ENCODE measurements around the gene IFNG-AS1. TPM values are rescaled to one million over a fixed set of nuclear protein-coding genes. Genes with fewer than 3 reads are reported as not detected.

IFNG-AS1 gene
- polyA plus RNA-seq, 1 donor from 2014 or later = not detected

GRCh38 chr12:67982164-67982563 lies 7.1 kb upstream of the IFNG-AS1 start:
- H2AFZ ChIP-seq (ENCODE audit: low read depth, low read length) = no peak overlapping the region
- no peak overlapping the region for H3K4me3 ChIP-seq (ENCODE audit: low read length)
- TF ChIP-seq SMC3 (conservative IDR thresholded peaks at IDR 0.05; ENCODE audit: poor library complexity) = no peak
- no peak for TF ChIP-seq RAD21 (conservative IDR thresholded peaks at IDR 0.05)
- no peaks in the 10 kb centered on the region for H3F3A ChIP-seq (ENCODE audit: insufficient read depth, low read length, poor library complexity, severe bottlenecking)
- H3K27ac ChIP-seq (ENCODE audit: low read length) = no peak overlapping the region
- no peak overlapping the region for H3K9ac ChIP-seq (ENCODE audit: low read length)
- no peaks in the 10 kb centered on the region for H3K9me2 ChIP-seq (ENCODE audit: insufficient read depth, low read length)
- H3K9me3 ChIP-seq (ENCODE audit: low read length) = no peaks in the 10 kb centered on the region
- no peaks in the 10 kb centered on the region for H4K20me1 ChIP-seq (ENCODE audit: insufficient read depth)
- H3K36me3 ChIP-seq (ENCODE audit: insufficient read depth, low read length) = no peaks in the 10 kb centered on the region
- no peaks in the 10 kb centered on the region for H3K27me3 ChIP-seq (ENCODE audit: insufficient read depth, low read depth, low read length)
- H3K79me2 ChIP-seq (replicated peaks; ENCODE audit: insufficient read depth, low read length) = no peaks in the 10 kb centered on the region
- no peak overlapping the region for H3K4me2 ChIP-seq (ENCODE audit: low read length)

DNA sequence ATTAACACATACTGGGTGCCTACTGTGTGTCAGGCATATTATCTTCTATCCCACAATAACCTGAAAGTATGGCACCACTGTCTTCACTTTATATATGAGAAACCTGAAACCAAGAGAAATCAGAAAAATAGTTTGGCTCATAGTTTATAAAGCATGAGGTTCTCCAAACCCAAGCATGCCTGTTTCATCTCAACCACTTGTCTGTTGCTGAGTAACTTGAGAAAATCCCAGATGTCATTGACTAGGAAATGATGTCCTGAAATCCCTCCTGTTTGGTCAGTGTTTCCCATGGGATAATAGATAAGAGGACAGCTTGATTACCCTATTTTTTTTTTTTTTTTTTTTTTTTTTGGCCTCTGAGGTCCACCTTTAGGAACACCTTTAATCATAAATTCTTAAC lies 2.6 kb upstream of the IFNG-AS1 start:
- Histone ChIP-seq H3K27me3 (ENCODE audit: insufficient read depth, low read depth, low read length) (no peaks in the 10 kb centered on the region), H3K9ac (ENCODE audit: low read length) (no peak overlapping the region), H3K9me3 (ENCODE audit: low read length) (no peaks in the 10 kb centered on the region), H2AFZ (ENCODE audit: low read depth, low read length) (no peak overlapping the region), H3K4me3 (ENCODE audit: low read length) (no peak overlapping the region), H3K9me2 (ENCODE audit: insufficient read depth, low read length) (no peaks in the 10 kb centered on the region), H3K79me2 (replicated peaks; ENCODE audit: insufficient read depth, low read length) (no peaks in the 10 kb centered on the region), H3F3A (ENCODE audit: insufficient read depth, low read length, poor library complexity, severe bottlenecking) (no peaks in the 10 kb centered on the region), H3K27ac (ENCODE audit: low read length) (no peak overlapping the region), H4K20me1 (ENCODE audit: insufficient read depth) (no peaks in the 10 kb centered on the region), H3K36me3 (ENCODE audit: insufficient read depth, low read length) (no peaks in the 10 kb centered on the region), H3K4me2 (ENCODE audit: low read length) (no peak overlapping the region)
- TF ChIP-seq SMC3 (conservative IDR thresholded peaks at IDR 0.05; ENCODE audit: poor library complexity) (no peak), RAD21 (conservative IDR thresholded peaks at IDR 0.05) (no peak), EZH2 (IDR thresholded peaks at IDR 0.05; ENCODE audit: borderline replicate concordance, insufficient read depth, low read length, poor library complexity, severe bottlenecking) (no peak), CTCF (IDR thresholded peaks at IDR 0.05; ENCODE audit: poor library complexity, severe bottlenecking) (no peak), REST (IDR thresholded peaks at IDR 0.05; ENCODE audit: borderline replicate concordance) (no peak), EP300 (conservative IDR thresholded peaks at IDR 0.05; ENCODE audit: poor library complexity, severe bottlenecking) (no peak), POLR2AphosphoS5 (IDR thresholded peaks at IDR 0.05) (no peak), MXI1 (conservative IDR thresholded peaks at IDR 0.05; ENCODE audit: poor library complexity, severe bottlenecking) (no peak)

DNA sequence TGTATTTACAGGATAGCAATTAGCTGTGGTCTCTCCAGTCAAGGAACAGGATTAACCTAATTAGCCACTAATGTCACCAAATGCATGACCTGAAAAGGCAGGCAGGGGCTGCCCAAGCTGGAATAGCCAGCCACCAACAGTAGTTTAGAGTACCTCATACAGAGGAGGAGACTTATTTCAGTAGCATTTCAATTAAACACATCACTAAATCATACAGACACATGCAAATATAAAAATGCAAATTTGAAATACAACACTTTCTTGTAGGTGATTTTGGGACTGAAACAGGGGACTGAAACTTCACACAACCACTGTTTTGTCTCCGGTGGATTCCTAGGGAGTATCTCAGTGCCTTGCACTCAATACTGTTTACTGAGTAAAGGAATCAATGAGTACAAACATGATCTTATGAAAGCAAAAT lies 636 bp upstream of the IFNG-AS1 start:
- TF ChIP-seq EZH2 (IDR thresholded peaks at IDR 0.05; ENCODE audit: borderline replicate concordance, insufficient read depth, low read length, poor library complexity, severe bottlenecking) (no peak), RAD21 (conservative IDR thresholded peaks at IDR 0.05) (no peak), POLR2AphosphoS5 (IDR thresholded peaks at IDR 0.05) (no peak), EP300 (conservative IDR thresholded peaks at IDR 0.05; ENCODE audit: poor library complexity, severe bottlenecking) (no peak), CTCF (IDR thresholded peaks at IDR 0.05; ENCODE audit: poor library complexity, severe bottlenecking) (no peak), TAF1 (IDR thresholded peaks at IDR 0.05; ENCODE audit: low read depth) (no peak), SMC3 (conservative IDR thresholded peaks at IDR 0.05; ENCODE audit: poor library complexity) (no peak), REST (IDR thresholded peaks at IDR 0.05; ENCODE audit: borderline replicate concordance) (no peak), MXI1 (conservative IDR thresholded peaks at IDR 0.05; ENCODE audit: poor library complexity, severe bottlenecking) (no peak)
- H4K20me1 ChIP-seq (ENCODE audit: insufficient read depth) = no peaks in the 10 kb centered on the region
- no peaks in the 10 kb centered on the region for H3K36me3 ChIP-seq (ENCODE audit: insufficient read depth, low read length)
- H3K27ac ChIP-seq (ENCODE audit: low read length) = no peak overlapping the region
- no peaks in the 10 kb centered on the region for H3F3A ChIP-seq (ENCODE audit: insufficient read depth, low read length, poor library complexity, severe bottlenecking)
- no peaks in the 10 kb centered on the region for H3K9me3 ChIP-seq (ENCODE audit: low read length)
- H3K79me2 ChIP-seq (replicated peaks; ENCODE audit: insufficient read depth, low read length) = no peaks in the 10 kb centered on the region
- no peak overlapping the region for H3K9ac ChIP-seq (ENCODE audit: low read length)
- H3K27me3 ChIP-seq (ENCODE audit: insufficient read depth, low read depth, low read length) = no peaks in the 10 kb centered on the region
- no peak overlapping the region for H3K4me3 ChIP-seq (ENCODE audit: low read length)
- H3K9me2 ChIP-seq (ENCODE audit: insufficient read depth, low read length) = no peaks in the 10 kb centered on the region
- H3K4me2 ChIP-seq (ENCODE audit: low read length) = no peak overlapping the region
- no peak overlapping the region for H2AFZ ChIP-seq (ENCODE audit: low read depth, low read length)
